Measurements from ENCODE around the gene ADARB2. TPM values are rescaled to one million over a fixed set of nuclear protein-coding genes. Genes with fewer than 3 reads are reported as not detected.

The ADARB2 gene
- total and polyA plus RNA-seq, 2 experiments from 2014 or later, result 2.0 to 5.0 TPM

DNA sequence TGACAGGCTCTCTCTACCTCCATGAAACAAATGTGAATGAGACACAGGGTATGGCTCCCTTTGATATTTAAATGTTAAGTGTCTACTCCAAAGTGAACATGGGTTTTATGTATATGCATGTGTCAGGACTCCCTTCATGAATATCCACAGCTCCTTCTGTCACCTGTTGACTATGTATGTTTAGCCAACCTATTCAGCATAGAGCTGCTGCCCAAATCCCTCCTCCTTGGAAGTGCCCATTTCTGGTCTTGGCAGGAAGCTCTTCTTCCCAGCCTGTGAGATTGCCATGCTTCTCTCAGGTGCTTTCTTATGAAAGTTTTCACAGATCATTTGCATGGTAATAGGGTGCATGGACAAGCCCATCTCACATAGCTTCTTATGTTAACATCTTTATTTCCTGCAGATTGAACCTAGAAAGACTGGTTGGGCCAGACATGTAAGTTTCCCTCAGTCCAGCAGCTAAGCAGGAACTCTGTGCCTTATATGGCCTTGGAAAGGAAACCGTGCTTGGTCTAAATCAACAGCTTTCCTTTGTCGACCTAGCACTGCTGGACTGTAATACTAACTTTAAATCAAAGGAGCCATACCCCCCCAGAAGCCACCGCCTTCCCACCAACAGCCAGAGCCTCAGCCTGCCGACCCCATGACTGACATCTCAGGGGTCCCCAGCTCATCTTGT lies 288.9 kb downstream of the ADARB2 start:
- no peaks in the 10 kb centered on the region for H3F3A ChIP-seq (replicated peaks; ENCODE audit: low read depth)
- H3K27ac ChIP-seq (ENCODE audit: low read depth), result no peak overlapping the region
- H3K4me3 ChIP-seq, result no peak overlapping the region
- no peaks in the 10 kb centered on the region for H4K20me1 ChIP-seq (replicated peaks; ENCODE audit: insufficient read depth)
- peaks cover 4% of the 10 kb centered on the region for H3K9me2 ChIP-seq (ENCODE audit: insufficient read depth)
- Mint-ChIP-seq H3K4me1 (peaks cover 19% of the 10 kb centered on the region), H3K27ac (no peak overlapping the region), H3K4me3 (no peak overlapping the region), H3K9me3 (no peaks in the 10 kb centered on the region; the same call in 2 of the 3 replicates), H3K36me3 (ENCODE audit: low read depth) (no peaks in the 10 kb centered on the region; the same call in 2 of the 3 replicates), H3K27me3 (ENCODE audit: insufficient read depth, low read depth, poor library complexity) (no peaks in the 10 kb centered on the region)
- ATAC-seq (no peak; the same call in 2 of the 3 replicates), DNase-seq (ENCODE audit: low spot score) (no peak)
- H3K4me1 ChIP-seq (ENCODE audit: insufficient read depth), result peaks cover 7% of the 10 kb centered on the region; the same call in 1 of the 2 replicates
- peak overlapping the region; percentile 49; the same call in 1 of the 2 replicates for H3K4me2 ChIP-seq
- no peak for TF ChIP-seq EZH2 (IDR thresholded peaks at IDR 0.05; ENCODE audit: low read depth, unreplicated experiment)
- H2AFZ ChIP-seq, result no peak overlapping the region
- H3K27me3 ChIP-seq (ENCODE audit: insufficient read depth), result no peaks in the 10 kb centered on the region
- no peaks in the 10 kb centered on the region for H3K79me2 ChIP-seq (replicated peaks; ENCODE audit: insufficient read depth)
- H3K36me3 ChIP-seq (ENCODE audit: insufficient read depth), result no peaks in the 10 kb centered on the region

DNA sequence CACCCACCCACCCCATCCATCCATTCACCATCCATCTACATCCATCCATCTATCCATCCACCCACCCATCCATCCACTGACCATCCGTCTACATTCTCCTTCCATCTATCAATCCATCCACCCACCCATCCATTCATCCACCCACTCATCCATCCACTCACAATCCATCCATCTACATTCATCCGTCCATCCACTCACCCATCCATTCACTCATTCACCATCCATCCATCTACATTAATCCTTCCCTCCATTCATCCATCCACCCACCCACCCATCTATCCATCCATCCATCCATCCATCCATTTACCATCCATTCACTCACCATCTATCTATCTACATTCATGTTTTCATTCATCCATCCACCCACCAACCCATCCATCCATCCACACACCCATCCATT lies 292.5 kb downstream of the ADARB2 start:
- H4K20me1 ChIP-seq (replicated peaks; ENCODE audit: insufficient read depth), result no peaks in the 10 kb centered on the region
- H3K4me1 Mint-ChIP-seq, result peaks cover 19% of the 10 kb centered on the region
- no peak overlapping the region for H3K27ac Mint-ChIP-seq
- H3K4me2 ChIP-seq, result no peak overlapping the region
- H3F3A ChIP-seq (replicated peaks; ENCODE audit: low read depth), result no peaks in the 10 kb centered on the region
- peaks cover 7% of the 10 kb centered on the region; the same call in 1 of the 2 replicates for H3K4me1 ChIP-seq (ENCODE audit: insufficient read depth)
- DNase-seq (ENCODE audit: low spot score) (no peak), ATAC-seq (no peak)
- H2AFZ ChIP-seq, result no peak overlapping the region
- H3K9me3 Mint-ChIP-seq, result no peaks in the 10 kb centered on the region
- no peak overlapping the region for H3K4me3 ChIP-seq
- peaks cover 4% of the 10 kb centered on the region for H3K9me2 ChIP-seq (ENCODE audit: insufficient read depth)
- H3K36me3 ChIP-seq (ENCODE audit: insufficient read depth), result no peaks in the 10 kb centered on the region
- no peak overlapping the region for H3K27ac ChIP-seq (ENCODE audit: low read depth)
- H3K27me3 ChIP-seq (ENCODE audit: insufficient read depth), result no peaks in the 10 kb centered on the region
- no peaks in the 10 kb centered on the region for H3K36me3 Mint-ChIP-seq (ENCODE audit: low read depth)
- no peaks in the 10 kb centered on the region for H3K79me2 ChIP-seq (replicated peaks; ENCODE audit: insufficient read depth)
- no peak overlapping the region for H3K4me3 Mint-ChIP-seq
- no peaks in the 10 kb centered on the region for H3K27me3 Mint-ChIP-seq (ENCODE audit: insufficient read depth, low read depth, poor library complexity)
- TF ChIP-seq STAT1 (IDR thresholded peaks at IDR 0.05; ENCODE audit: unreplicated experiment) (no peak), ZNF331 (CRISPR knock-in tag; IDR thresholded peaks at IDR 0.05; ENCODE audit: low read depth) (no peak), EZH2 (IDR thresholded peaks at IDR 0.05; ENCODE audit: low read depth, unreplicated experiment) (no peak), POLR2AphosphoS5 (IDR thresholded peaks at IDR 0.05; ENCODE audit: low read depth) (no peak), JUNB (IDR thresholded peaks at IDR 0.05; ENCODE audit: unreplicated experiment) (no peak), CREB1 (CRISPR knock-in tag; IDR thresholded peaks at IDR 0.05; ENCODE audit: low read depth) (no peak), NANOG (IDR thresholded peaks at IDR 0.05; ENCODE audit: borderline replicate concordance) (no peak), ZNF114 (CRISPR knock-in tag; IDR thresholded peaks at IDR 0.05) (no peak), EZH2phosphoT487 (IDR thresholded peaks at IDR 0.05; ENCODE audit: unreplicated experiment) (no peak)
- TF ChIP-seq, protein P1, sequence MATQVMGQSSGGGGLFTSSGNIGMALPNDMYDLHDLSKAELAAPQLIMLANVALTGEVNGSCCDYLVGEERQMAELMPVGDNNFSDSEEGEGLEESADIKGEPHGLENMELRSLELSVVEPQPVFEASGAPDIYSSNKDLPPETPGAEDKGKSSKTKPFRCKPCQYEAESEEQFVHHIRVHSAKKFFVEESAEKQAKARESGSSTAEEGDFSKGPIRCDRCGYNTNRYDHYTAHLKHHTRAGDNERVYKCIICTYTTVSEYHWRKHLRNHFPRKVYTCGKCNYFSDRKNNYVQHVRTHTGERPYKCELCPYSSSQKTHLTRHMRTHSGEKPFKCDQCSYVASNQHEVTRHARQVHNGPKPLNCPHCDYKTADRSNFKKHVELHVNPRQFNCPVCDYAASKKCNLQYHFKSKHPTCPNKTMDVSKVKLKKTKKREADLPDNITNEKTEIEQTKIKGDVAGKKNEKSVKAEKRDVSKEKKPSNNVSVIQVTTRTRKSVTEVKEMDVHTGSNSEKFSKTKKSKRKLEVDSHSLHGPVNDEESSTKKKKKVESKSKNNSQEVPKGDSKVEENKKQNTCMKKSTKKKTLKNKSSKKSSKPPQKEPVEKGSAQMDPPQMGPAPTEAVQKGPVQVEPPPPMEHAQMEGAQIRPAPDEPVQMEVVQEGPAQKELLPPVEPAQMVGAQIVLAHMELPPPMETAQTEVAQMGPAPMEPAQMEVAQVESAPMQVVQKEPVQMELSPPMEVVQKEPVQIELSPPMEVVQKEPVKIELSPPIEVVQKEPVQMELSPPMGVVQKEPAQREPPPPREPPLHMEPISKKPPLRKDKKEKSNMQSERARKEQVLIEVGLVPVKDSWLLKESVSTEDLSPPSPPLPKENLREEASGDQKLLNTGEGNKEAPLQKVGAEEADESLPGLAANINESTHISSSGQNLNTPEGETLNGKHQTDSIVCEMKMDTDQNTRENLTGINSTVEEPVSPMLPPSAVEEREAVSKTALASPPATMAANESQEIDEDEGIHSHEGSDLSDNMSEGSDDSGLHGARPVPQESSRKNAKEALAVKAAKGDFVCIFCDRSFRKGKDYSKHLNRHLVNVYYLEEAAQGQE (IDR thresholded peaks at IDR 0.05; ENCODE audit: unreplicated experiment), result no peak
- TF ChIP-seq, protein P2, sequence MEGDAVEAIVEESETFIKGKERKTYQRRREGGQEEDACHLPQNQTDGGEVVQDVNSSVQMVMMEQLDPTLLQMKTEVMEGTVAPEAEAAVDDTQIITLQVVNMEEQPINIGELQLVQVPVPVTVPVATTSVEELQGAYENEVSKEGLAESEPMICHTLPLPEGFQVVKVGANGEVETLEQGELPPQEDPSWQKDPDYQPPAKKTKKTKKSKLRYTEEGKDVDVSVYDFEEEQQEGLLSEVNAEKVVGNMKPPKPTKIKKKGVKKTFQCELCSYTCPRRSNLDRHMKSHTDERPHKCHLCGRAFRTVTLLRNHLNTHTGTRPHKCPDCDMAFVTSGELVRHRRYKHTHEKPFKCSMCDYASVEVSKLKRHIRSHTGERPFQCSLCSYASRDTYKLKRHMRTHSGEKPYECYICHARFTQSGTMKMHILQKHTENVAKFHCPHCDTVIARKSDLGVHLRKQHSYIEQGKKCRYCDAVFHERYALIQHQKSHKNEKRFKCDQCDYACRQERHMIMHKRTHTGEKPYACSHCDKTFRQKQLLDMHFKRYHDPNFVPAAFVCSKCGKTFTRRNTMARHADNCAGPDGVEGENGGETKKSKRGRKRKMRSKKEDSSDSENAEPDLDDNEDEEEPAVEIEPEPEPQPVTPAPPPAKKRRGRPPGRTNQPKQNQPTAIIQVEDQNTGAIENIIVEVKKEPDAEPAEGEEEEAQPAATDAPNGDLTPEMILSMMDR (conservative IDR thresholded peaks at IDR 0.05; ENCODE audit: low read depth in 2 of 2), result no peak
- TF ChIP-seq, protein P3, sequence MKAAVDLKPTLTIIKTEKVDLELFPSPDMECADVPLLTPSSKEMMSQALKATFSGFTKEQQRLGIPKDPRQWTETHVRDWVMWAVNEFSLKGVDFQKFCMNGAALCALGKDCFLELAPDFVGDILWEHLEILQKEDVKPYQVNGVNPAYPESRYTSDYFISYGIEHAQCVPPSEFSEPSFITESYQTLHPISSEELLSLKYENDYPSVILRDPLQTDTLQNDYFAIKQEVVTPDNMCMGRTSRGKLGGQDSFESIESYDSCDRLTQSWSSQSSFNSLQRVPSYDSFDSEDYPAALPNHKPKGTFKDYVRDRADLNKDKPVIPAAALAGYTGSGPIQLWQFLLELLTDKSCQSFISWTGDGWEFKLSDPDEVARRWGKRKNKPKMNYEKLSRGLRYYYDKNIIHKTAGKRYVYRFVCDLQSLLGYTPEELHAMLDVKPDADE (IDR thresholded peaks at IDR 0.05), result no peak
